Measurements from ENCODE around the gene CLDN7. TPM values are rescaled to one million over a fixed set of nuclear protein-coding genes. Genes with fewer than 3 reads are reported as not detected.
A peak's percentile ranks its signal among the peaks of the same experiment; 100 is the strongest.

CLDN7 gene
- total RNA-seq, 1 experiment from 2014 or later = 177 TPM

- no peak overlapping the region for H4K8ac ChIP-seq (replicated peaks; ENCODE audit: insufficient read length, low read depth, low read length)
- peaks cover 2% of the 10 kb centered on the region for H3K27me3 ChIP-seq (ENCODE audit: insufficient read depth, low read length)
Observed at GRCh38 chr17:7296189-7296861, 34.0 kb upstream of the CLDN7 start.

More at GRCh38 chr17:7296189-7296861, 34.0 kb upstream of the CLDN7 start:
- Histone ChIP-seq H4K5ac (ENCODE audit: insufficient read length, low read depth, low read length) (no peak overlapping the region), H3K27ac (ENCODE audit: insufficient read length, low read depth, low read length) (no peak overlapping the region), H3K18ac (ENCODE audit: insufficient read length, low read depth, low read length) (peak overlapping the region; percentile 28), H3K4me1 (ENCODE audit: insufficient read depth, low read length) (peaks cover 4% of the 10 kb centered on the region; the same call in 1 of the 2 replicates), H3K56ac (ENCODE audit: insufficient read length, low read depth, low read length) (no peak overlapping the region), H3K23ac (ENCODE audit: insufficient read length, low read depth, low read length) (no peak overlapping the region), H2BK20ac (ENCODE audit: low read depth, low read length, poor library complexity, severe bottlenecking) (no peak overlapping the region), H3K79me2 (ENCODE audit: insufficient read depth, low read length) (no peaks in the 10 kb centered on the region), H2AFZ (ENCODE audit: low read length) (no peak overlapping the region), H2BK5ac (ENCODE audit: insufficient read length, low read length) (no peak overlapping the region), H2AK5ac (ENCODE audit: insufficient read length, low read length) (no peak overlapping the region), H3K79me1 (ENCODE audit: insufficient read depth, low read depth, low read length, poor library complexity, severe bottlenecking) (no peaks in the 10 kb centered on the region), H3K4ac (ENCODE audit: low read depth, low read length) (no peak overlapping the region), H3K9ac (ENCODE audit: extremely low read depth, insufficient read length, low read length) (no peak overlapping the region), H2BK15ac (ENCODE audit: low read depth, low read length) (no peak overlapping the region), H3K9me3 (ENCODE audit: control insufficient read depth, low read depth, low read length) (no peaks in the 10 kb centered on the region), H4K91ac (ENCODE audit: insufficient read length, low read depth, low read length) (no peak overlapping the region), H3K23me2 (ENCODE audit: insufficient read length, low read depth, low read length, poor library complexity, severe bottlenecking) (peaks cover 4% of the 10 kb centered on the region), H3K4me2 (ENCODE audit: insufficient read depth, insufficient read length, low read length) (peak overlapping the region; percentile 73), H2BK120ac (ENCODE audit: low read depth, low read length, poor library complexity, severe bottlenecking) (no peak overlapping the region), H2BK12ac (ENCODE audit: insufficient read length, low read depth, low read length) (no peak overlapping the region), H3K14ac (ENCODE audit: insufficient read depth, low read length) (no peak overlapping the region), H3T11ph (ENCODE audit: low read length) (no peak overlapping the region), H4K20me1 (ENCODE audit: control insufficient read depth, insufficient read depth, insufficient read length) (no peaks in the 10 kb centered on the region)
- DNase-seq = peak; percentile 96
- H3K4me1 Mint-ChIP-seq = peaks cover 10 to 22% of the 10 kb centered on the region in 2 experiments
- peak overlapping the region; percentile 14 to 83; a peak in 4 of 5 replicates for H3K4me3 Mint-ChIP-seq
- no peak overlapping the region; a peak in 1 of 7 replicates for H3K27ac Mint-ChIP-seq
- peak; percentile 97 for TF ChIP-seq CTCF (conservative IDR thresholded peaks at IDR 0.05)
- peaks cover 3% of the 10 kb centered on the region in 2 experiments; a peak in 3 of 5 replicates for H3K9me3 Mint-ChIP-seq
- no CpG with 5 or more reads among the region's 51 CpGs for WGBS (ENCODE audit: extremely low coverage, insufficient read length, low lambda C conversion rate)
- peaks cover 0 to 3% (median 0%) of the 10 kb centered on the region in 3 experiments; a peak in 2 of 7 replicates for H3K36me3 Mint-ChIP-seq (ENCODE audit: insufficient read depth in 1 of 3, low read depth in 3 of 3)
- H3K27me3 Mint-ChIP-seq (ENCODE audit: low read depth) = peaks cover 74% of the 10 kb centered on the region

Measured in H9 (cell line).